Stimulated activated CD8-positive, alpha-beta memory T cell treated with anti-CD3 and anti-CD28 coated beads, Interleukin-4, amount 100 ng/mL, for 48 hours (primary cell): ENCODE measurements around the gene DYRK4.
A peak's percentile ranks its signal among the peaks of the same experiment; 100 is the strongest.

Experiments
- DNase-seq: peaks from one replicate; pipeline ENCODE4 v3.0.0-alpha.2; 2020

Gene DYRK4

DNA sequence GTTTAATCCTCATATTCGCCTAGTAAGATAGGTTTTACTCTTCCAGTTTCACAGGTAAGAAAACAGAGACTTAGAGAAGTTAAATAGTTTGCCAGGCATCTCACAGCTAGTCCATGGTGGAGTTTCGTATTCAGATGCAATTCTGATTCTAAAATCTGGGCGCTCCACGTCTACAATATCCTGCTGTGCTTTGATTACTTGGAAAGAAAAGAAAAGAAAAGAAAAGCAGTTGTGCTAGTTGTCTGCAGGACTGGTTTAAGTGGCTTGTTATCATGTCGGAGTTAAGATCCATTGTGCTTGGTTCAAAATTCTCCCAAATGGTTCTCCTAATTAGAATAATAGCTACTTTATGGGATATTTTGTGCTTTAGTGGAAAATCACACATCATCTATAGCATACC, 68.3 kb downstream of the DYRK4 start:
- DNase-seq = no peak

GRCh38 chr12:4643747-4644146, 81.7 kb downstream of the DYRK4 start:
- DNase-seq = no peak

- no peak for DNase-seq
Observed at GRCh38 chr12:4645023-4645422, 83.0 kb downstream of the DYRK4 start.

- DNase-seq = no peak
Observed at GRCh38 chr12:4648104-4648500, 86.1 kb downstream of the DYRK4 start.

- peak; percentile 85 for DNase-seq
Observed at GRCh38 chr12:4648501-4649357, 86.7 kb downstream of the DYRK4 start, which contains the start of the genes AKAP3 and NDUFA9. Gene AKAP3, minus strand, starts transcription at chr12:4649051. Its CDS starts 10,855 bp downstream, at chr12:4638196. Gene NDUFA9, plus strand, starts transcription at chr12:4649114. Its CDS starts 13 bp downstream, at chr12:4649127.

DNA sequence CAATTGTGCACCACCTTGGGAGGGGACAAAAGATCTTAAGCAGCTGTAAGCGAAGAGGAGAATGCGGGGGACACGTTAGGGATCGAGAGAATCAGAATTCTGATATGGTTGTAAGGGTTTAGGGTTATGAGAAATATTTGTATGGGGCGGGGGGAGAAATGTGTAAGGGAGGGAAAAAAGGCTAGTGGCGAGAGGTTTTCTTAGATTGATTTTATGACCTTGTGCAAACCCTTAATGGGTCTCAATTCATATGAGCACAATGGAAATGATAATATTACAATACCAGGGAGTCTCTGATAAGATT, 87.3 kb downstream of the DYRK4 start:
- no peak for DNase-seq

GRCh38 chr12:4653257-4653656, 91.2 kb downstream of the DYRK4 start:
- no peak for DNase-seq

DNA sequence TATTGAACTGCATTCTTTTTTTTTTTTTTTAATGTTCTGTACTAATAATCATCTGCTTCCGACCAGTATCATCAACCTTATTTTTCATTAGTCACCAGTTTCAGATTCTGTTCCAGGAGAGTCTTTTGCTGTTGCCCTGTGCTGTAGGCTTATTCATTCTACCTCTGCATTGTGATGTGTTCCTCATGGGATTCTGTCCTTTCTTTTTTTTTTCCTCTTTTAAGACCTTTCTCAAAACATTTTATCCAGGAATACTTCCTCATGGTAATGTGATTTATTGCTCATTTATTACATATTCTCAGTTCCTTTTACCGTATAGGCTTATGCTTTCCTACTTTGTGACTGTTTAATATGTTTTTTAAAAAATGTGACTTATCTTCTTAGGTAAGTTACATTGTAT, 91.7 kb downstream of the DYRK4 start:
- DNase-seq = no peak
